Measurements from ENCODE around the gene ZBTB20.

The ZBTB20 gene

GRCh38 chr3:114585687-114586086 is 561.4 kb downstream of the ZBTB20 start:
- DNase-seq (ENCODE audit: low read depth in 3 of 3): no peak

- DNase-seq (ENCODE audit: low read depth in 3 of 3): no peak
Observed at GRCh38 chr3:114584734-114585371, 562.2 kb downstream of the ZBTB20 start.

- no peak for DNase-seq (ENCODE audit: low read depth in 3 of 3)
Observed at GRCh38 chr3:114582929-114583328, 564.2 kb downstream of the ZBTB20 start.

GRCh38 chr3:114572364-114573062 is 574.6 kb downstream of the ZBTB20 start:
- DNase-seq (ENCODE audit: low read depth in 3 of 3): no peak

- DNase-seq (ENCODE audit: low read depth in 3 of 3): no peak
Observed at GRCh38 chr3:114571363-114571762, 575.7 kb downstream of the ZBTB20 start.

GRCh38 chr3:114569186-114569585 is 577.9 kb downstream of the ZBTB20 start:
- DNase-seq (ENCODE audit: low read depth in 3 of 3): no peak

- DNase-seq (ENCODE audit: low read depth in 3 of 3): no peak
Observed at GRCh38 chr3:114567771-114568170, 579.3 kb downstream of the ZBTB20 start.

GRCh38 chr3:114566767-114567166 is 580.3 kb downstream of the ZBTB20 start:
- DNase-seq (ENCODE audit: low read depth in 3 of 3): no peak

GRCh38 chr3:114566162-114566755 is 580.8 kb downstream of the ZBTB20 start:
- DNase-seq (ENCODE audit: low read depth in 3 of 3): no peak

GRCh38 chr3:114565216-114565615 is 581.9 kb downstream of the ZBTB20 start:
- no peak for DNase-seq (ENCODE audit: low read depth in 3 of 3)

- no peak for DNase-seq (ENCODE audit: low read depth in 3 of 3)
Observed at GRCh38 chr3:114563720-114564119, 583.4 kb downstream of the ZBTB20 start.

GRCh38 chr3:114562557-114562956 is 584.5 kb downstream of the ZBTB20 start:
- DNase-seq (ENCODE audit: low read depth in 3 of 3): no peak

GRCh38 chr3:114558271-114558670 is 588.8 kb downstream of the ZBTB20 start:
- DNase-seq (ENCODE audit: low read depth in 3 of 3): no peak

GRCh38 chr3:114557791-114558190 is 589.3 kb downstream of the ZBTB20 start:
- no peak for DNase-seq (ENCODE audit: low read depth in 3 of 3)

- DNase-seq (ENCODE audit: low read depth in 3 of 3): no peak
Observed at GRCh38 chr3:114556657-114557213, 590.4 kb downstream of the ZBTB20 start.

- DNase-seq (ENCODE audit: low read depth in 3 of 3): no peak
Observed at GRCh38 chr3:114554731-114555130, 592.4 kb downstream of the ZBTB20 start.

GRCh38 chr3:114553949-114554593 is 593.0 kb downstream of the ZBTB20 start:
- DNase-seq (ENCODE audit: low read depth in 3 of 3): no peak

GRCh38 chr3:114552527-114552812 is 594.6 kb downstream of the ZBTB20 start:
- DNase-seq (ENCODE audit: low read depth in 3 of 3): no peak

GRCh38 chr3:114551770-114552526 is 595.1 kb downstream of the ZBTB20 start:
- DNase-seq (ENCODE audit: low read depth in 3 of 3): no peak

- DNase-seq (ENCODE audit: low read depth in 3 of 3): no peak
Observed at GRCh38 chr3:114550165-114550564, 596.9 kb downstream of the ZBTB20 start.

GRCh38 chr3:114545193-114545592 is 601.9 kb downstream of the ZBTB20 start:
- DNase-seq (ENCODE audit: low read depth in 3 of 3): no peak

GRCh38 chr3:114542359-114542758 is 604.7 kb downstream of the ZBTB20 start:
- no peak for DNase-seq (ENCODE audit: low read depth in 3 of 3)

Data from stimulated activated CD4-positive, alpha-beta T cell treated with anti-CD3 and anti-CD28 coated beads, TNF-alpha, amount 100 ng/mL, for 4 hours (primary cell).